HT-29 (cell line): Measurements from ENCODE around the gene RFC5. TPM values are rescaled to one million over a fixed set of nuclear protein-coding genes. Genes with fewer than 3 reads are reported as not detected.

ENCODE experiments used
- DNase-seq: peaks from one replicate; pipeline ENCODE4 v3.0.0-alpha.2; 2015; ENCODE audit warnings: low spot score
- total RNA-seq: library from RNA; depleted of rRNA; stranded (reverse); fragments of >200 nt; shearing (Covaris generic); gene quantifications from 2 replicates; pipeline ENCODE4 v1.2.3, GENCODE V29; 2014

Gene RFC5
- total RNA-seq, 1 experiment from 2014 or later: 48.1 TPM

DNA sequence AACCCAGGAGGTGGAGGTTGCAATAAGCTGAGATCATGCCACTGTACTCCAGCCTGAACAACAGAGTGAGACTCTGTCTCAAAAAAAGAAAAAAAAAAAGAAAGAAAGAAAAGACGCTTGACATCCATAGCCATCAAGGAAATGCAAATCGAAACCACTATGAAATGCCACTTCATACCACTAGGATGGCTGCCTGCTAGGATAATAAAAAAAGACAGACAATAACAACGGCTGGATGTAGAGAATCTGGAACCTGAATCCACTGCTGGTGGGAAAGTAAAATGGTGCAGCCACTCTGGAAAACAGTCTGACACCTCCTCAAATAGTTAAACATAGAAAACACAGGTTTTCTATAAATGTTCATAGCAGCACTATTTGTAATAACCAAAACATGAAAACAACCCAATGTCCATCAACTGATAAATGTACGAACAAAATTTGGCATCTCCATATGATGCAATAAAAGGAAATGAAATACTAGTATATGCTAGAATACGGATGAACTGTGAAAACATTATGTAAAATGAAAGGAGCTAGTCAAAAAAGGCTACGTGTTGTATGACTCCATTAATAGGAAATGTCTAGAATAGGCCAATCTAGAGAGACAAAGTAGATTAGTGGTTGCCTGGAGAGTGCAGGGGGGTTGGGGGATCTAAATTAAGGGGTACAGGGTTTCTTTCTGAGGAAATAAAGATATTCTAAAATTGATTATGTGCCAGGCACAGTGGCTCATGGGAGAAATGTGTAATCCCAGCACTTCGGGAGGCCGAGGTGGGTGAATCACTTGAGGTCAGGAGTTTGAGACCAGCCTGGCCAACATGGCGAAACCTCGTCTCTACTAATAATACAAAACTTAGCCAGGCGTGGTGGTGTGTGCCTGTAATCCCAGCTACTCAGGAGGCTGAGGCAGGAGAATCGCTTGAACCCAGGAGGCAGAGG is 34.7 kb downstream of the RFC5 start:
- DNase-seq: no peak

DNA sequence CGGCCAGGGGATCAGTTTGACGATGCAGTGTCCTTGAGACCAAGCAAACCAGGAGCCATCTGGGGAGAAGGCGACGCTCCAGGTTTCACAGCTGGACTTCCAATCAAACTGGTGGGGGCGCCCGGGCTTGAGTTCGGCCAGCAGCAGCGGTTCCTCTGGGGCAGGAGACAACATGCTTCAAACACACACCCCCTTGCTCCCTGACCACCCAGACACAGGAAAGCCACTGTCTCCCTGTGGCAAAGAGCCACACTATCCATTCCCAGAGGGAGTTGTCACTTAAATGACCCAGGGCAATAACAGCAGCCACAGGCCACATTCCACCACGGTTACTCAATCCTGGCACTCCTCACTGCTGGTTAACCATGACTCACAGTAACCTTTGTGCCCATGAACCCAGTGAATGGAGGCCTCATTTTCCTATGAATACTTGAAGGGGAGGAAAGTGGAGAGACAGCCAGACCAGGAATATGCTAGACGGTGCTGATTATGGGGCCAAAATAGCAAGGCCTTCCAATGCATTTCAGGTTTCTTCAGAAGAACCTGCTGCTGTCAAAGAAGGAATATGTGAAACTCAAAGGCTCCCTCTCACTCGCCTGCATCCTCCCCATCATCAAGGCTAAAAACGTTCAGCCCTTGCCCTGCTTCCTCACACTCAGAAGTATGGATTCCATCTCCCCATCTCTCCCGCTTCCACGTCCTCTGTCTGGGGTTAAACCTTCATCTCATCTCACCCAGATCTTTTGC is 36.0 kb downstream of the RFC5 start:
- peak; percentile 99 for DNase-seq

DNA sequence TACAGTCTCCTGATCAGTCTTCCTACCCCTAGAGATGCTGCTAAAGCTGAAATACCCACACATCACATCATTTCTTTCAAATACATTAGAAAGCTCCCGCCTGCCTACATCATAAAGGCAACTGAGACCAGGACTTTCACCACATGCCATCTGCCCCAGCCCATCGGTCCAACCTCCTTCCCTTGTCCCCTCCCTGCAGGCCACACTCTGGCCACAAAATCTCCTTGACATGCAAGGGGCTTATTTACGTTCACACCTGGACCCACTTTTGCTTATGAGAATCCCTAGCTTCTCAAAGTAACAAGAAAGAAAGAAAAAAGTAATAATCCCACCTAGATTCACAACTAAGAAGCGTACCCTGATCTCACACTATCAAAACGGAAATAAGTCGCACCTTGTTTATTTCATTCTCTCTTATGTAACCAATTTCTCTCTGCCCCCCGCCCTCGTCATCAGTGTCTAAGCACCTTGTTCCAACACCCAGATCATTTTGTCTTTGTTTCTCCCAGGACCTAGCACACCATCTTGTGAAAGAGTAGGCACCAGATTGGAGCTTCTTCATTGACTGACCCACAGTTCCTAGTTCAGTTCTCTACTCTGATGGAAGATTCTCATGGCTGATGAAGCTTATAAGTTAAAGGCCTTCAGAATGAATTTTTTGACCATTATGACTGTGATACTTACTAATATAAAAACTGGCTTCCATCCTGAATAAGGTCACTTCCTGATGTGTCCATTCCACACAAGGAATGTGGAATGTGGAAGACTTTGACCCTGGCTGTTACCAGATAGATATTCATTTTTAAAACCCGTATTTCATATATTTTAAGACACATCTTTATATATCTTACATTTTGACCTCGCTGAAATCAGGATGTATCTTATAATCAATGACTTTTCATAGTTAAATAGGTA is 36.8 kb downstream of the RFC5 start:
- DNase-seq: no peak

DNA sequence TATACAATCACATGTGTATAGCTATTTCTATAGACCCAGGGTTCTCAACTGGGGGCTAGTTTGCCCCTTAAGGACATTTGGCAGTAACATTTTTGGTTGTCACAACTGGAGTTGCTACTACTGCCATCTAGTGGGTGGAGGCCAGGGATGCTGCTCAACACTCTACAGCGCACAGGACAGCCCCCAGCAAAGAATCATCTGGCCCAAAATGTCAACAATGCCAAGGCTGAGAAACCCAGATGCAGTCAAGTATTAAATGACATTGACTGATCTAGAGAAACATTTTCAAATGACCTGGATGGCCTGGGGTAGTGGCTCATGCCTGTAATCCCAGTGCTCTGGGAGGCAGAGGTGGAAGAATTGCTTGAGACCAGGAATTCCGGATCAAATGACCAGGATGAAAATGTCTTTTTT is 38.6 kb downstream of the RFC5 start:
- peak; percentile 74 for DNase-seq

DNA sequence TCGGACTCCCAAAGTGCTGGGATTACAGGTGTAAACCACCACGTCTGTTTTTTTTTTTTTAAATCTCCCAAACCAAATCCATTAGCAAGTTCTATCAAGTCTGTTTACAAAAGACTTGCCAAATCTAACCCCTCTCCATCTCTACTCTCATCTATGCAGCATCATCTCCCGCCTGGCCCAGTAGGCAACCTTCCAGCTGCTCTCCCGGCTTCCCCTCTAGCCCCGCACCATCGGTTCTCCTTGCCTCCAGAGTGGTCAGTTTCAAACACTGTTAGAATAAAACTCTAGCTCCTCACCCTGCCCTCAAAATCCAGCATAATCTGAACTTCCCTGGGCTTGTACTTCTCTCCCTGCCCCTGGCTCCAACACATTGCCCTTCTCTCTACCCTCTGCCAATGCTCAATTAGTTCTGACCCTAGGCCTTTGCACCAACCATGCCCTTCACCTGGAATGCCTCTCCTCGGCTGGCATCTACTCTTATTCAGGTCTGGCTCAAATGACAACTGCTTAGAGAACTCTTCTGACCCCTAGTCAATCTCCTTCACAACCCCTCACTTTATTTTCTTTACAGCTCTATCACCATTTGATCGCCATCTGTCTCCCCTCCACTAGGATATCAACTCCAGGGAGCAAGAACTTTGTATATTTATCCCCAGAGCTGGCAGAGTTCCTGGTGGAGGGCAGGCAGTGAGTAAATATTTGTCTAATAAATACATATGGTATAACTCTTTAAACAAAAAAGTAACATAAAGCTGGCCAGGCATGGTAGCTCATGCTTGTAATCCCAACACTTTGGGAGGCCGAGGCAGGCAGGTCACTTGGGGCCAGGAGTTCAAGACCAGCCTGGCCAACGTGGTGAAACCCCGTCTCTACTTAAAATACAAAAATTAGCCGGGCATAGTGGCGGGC is 39.6 kb downstream of the RFC5 start:
- DNase-seq: no peak

DNA sequence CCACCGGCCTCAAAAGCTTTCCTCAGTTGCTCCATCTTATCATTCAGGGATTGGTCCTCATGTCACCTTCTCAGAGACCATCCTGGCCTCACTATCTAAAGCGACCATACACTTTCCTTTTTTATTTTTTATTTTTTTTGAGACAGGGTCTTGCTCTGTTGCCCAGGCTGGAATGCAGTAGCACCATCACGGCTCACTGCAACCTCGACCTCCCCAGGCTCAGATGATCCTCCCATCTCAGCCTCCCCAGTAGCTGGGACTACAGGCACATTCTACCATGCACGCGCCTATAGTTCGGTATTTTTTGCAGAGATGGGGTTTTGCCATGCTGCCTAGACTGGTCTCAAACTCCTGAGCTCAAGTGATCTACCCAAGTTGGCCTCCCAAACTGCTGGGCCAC is 41.7 kb downstream of the RFC5 start:
- DNase-seq: no peak

DNA sequence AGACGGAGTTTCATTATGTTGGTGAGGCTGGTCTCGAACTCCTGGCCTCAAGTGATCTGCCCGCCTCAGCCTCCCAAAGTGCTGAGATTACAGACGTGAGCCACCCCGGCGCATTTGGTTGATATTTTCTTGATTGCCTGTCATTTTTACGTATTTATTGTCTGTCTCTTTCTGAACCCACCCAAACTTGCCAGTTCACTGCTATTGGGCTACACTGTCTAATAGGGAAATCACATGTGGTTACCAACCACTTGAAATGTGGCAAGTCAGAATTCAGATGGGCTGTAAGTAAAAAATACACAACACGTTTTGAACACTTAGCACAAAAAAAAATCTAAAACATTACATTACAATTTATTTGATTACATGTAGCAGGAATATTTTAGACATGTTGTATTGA is 42.4 kb downstream of the RFC5 start:
- DNase-seq: no peak

DNA sequence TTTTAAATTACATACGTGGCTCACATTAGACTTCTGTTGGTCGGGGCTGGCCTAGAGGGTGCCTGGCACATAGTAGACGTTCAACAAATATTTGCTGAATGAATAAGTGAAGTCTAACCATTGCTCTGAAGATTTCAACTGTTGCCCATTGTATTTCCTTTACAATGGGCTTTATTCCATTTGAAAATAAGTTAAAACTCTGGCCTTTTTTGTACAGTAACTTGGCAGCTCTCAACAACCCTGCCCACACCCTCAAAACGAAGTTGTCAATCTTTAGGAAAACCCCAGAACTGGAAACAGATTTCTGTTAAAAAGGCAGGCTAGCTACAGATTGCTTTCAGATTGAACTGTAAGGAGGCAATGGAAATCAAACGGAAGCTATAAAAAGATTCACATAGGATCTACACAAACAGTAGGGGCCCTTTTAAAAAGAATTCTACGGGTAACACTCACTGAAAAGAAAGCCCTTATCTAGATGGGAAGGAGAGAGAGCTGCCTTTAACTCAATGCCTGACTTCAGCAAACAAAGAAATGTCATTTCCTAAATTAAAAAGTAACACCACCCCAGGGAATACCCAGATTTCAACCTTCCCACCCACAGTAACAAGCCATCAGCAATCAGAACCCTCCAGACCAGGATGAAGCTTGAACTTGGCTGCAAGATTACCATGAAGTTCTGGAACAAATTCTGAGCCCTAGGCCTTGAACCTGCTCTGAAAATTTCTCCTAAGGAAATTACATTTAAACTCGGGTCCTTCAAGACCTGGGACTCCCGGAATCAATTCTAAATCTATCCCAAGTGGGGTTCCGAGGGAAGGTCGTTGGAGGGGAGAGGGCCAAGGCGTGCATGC is 43.1 kb downstream of the RFC5 start:
- peak; percentile 11 for DNase-seq

DNA sequence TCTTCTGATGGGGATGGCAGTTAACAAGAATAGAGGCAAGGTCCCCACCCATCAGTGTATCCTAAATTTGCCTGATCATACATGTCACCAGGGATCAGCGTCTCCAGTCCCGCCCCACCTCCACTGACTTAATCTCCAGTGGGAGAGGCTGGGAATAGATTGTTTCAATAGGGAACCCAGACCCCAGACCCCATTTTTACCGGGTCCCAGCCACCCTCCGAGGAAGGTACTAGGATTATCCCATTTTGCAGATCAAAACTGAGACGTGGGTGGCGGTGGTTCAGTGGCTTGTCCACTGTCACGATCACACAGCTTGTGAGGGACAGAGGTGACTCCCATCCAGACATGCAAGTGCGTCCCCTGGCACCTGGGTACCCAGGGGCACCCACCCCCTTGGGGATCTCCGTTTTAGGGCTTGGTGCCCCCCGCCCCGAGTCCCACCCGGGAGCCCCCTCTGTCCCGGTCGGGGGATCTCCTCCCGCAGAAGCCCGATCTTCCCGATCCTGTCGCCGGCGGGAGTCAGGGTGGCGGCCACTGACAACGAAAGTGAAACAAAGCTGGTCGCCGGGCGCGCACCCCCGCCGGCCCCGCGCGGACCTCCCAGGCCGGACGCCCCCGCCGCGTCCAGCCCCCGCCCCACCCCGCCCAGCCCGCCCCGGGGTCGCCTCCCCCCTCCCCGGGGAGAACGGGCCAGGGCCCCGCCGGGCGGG is 44.0 kb downstream of the RFC5 start:
- DNase-seq: peak; percentile 30

DNA sequence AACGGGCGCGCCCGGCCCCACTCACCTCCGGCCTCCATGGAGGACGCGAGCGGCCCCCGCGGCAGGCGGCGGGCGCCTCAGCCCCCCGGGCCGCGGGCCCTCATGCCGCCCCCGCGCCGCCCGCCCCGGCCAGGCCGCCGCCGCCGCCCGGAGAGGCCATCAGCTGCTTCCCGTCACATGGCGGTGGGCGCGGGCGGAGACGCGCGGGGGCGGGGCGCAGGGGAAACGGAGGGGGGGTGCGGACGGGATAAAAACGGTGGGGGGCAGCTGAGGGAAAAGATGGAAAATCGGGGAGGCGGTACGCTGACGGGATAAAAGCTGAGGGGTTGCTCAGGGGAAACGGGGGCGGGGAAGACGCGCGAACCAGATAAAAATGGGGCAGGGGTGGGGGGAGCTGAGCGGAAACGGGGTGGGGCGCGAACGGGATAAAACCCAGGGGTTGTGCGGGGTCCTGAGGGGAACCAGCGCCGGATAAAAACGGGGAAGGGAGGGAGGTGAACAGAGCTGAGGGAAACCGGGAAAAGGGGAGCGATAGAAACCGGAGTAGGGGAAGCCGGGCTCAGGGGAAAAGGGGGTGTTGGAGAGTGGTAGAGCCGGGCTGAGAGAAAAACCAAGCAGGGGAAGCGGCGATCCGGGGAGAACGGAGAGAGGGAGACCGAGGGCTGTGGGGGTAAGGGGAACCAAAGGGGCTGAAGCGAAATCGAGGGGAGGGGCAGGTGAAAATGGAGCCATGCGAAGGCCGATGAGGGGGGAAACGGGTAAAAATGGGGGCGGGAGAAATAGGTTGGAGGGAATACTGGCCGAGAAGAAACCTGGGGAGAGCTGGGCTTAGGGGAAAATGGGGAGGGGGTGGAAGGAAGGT is 44.7 kb downstream of the RFC5 start, which contains the start of gene WSB2:
Gene WSB2, minus strand, starts transcription at position 169 of the 862 bp plus-strand sequence. Its CDS starts 131 bp downstream, at position 38.
- DNase-seq: peak; percentile 34

DNA sequence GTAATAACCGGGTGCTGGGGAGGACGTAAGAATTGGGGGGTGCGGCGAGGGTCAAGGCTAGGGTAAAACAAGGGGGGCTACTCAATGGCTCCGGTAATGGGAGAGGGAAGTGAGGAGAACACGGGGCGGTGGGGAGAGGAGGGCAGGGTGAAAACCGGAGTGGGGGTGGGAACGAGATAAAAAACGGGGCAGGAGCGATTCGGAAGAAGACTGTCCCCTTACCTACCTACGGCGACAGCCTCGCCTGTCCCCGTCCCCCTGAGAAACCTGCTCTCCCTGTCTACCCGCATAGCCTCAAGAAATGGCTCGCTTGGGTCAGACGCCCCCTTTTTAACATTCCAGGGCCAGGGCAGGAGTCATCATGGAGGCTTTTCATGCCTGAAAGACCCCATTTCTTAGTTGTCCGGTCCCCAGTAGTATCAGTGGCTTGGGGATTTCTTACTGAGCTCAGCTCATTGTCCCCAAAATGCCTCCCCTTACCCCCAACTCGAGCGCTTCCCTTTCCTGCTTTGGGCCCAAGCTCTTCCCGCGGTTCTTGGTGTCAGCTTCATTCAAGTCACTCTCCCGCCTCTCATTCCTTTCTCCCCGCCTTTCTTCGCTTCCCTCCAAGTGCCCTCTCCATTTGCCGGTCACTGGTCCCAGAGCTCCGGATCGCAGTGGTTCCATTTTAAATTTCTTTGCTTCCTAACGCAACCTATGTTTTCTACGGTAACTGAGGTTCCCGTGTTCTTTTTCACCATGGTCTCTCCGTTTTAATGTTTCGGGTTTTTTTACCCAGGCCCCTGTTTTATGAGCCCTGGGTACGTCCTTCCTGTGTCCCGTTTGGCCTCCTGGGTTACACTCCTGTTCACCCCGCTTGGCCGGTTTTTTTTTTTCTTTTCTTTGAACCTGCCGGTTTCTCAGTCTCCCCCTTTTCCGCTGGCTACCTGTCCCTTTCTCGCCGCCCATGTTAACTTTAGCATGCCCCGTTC is 45.7 kb downstream of the RFC5 start:
- DNase-seq: peak; percentile 81

DNA sequence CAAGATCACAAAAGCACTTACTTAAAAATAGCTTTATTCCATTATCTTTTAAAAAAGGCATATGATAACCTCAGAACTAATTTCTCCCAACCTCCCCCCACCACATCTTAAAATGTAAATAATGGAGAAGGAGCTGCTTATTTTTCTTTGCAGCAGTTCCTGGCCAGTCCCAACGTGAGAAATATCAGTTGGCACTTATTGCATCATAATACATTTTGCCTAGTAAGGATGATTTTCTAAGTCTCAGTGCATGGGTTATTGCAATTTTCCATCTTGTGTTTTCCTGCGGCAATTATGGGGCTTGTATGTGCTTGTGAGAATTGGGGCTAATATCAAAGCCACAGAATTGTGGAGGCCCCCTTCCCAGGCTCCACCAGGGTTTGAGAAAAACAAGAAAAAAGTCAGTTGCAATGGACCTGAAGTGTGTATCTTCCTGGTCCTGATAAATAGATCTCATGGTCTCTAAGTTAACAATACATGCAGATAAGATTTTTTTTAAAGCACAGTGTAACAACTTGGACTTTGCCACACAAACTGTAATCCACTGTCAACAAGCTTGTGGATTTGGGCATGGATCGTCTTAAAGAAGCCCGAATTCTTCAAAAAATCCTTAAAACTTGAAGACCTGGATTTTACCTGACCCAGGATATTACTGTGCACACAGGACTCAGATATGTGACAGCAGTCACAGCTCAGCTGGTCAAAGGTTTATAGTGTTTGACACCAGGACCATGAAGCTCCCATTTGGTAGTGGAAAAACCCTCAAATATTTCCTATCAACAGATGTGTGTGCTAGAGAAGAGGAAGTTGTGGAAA is 47.3 kb downstream of the RFC5 start:
- peak; percentile 20 for DNase-seq

DNA sequence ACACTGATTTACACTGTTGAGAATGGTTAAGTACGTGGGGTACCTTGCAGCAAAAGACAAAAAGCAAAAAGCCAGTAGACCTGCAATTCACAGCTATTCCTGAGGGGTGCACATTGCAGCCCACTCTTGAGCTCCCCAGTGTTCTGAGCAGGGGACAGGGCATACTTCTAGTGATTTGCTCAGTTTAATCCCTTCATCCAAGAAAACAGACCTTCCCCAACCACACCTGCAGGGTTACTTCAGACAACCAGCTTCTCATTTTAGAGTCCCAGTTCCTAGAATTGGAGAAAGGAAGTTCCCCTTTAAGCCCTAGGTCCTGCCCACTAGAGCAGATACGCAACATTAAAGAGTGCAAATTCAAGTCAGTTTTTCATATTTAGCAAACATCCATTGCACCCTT is 48.1 kb downstream of the RFC5 start:
- no peak for DNase-seq

DNA sequence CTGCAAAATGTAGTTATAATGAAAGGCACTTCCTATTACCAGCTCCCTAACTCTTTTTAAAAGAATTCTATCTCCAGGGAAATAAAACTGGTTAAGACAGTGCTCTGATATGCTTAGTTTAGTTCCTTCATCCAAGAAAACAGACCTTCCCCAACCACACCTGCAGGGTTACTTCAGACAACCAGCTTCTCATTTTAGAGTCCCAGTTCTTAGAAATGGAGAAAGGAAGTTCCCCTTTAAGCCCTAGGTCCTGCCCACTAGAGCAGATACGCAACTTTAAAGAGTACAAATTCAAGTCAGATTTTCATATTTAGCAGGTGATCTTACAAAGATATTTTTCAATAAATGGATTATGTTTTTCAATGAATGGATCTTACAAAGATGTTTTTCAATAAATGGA is 48.9 kb downstream of the RFC5 start:
- DNase-seq: no peak

DNA sequence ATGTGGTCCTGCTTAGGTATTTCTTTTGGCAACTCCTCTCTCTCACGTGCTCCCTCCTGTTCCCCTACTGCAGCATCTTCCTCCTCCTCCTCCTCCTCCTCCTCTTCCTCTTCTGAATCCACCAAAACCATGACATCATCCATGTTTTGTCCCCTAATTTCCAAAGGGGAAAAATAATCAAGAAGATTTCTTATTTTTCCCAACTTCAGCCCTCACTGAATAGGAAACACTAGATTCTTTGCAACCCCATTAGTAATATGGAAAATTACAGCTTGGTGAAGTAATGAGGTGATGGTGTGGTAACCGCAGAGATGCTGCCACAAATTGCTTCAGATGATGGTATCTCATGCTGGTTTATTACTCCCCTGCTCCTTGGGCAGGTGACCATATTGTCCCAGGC is 51.9 kb downstream of the RFC5 start:
- no peak for DNase-seq

DNA sequence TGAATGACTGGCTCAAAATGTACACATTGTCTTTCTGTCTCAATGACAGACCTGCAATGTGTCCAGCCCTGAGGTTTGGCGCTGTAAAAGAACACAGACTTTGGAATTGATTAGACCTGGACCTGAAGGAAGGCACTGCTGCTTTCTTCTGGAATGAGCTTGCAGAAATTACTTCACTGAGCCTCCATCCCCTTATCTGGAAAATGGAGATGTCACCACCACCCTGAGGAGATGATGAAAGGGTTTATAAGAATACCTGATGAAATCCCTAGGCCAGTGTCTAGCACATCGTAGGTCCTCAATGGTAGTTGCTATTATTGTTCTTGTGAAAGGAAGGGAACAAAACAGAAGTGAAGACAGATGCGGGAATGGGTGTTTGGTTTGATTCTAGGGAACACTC is 54.1 kb downstream of the RFC5 start:
- no peak for DNase-seq
